ENCODE data around the gene NATD1.

DNA sequence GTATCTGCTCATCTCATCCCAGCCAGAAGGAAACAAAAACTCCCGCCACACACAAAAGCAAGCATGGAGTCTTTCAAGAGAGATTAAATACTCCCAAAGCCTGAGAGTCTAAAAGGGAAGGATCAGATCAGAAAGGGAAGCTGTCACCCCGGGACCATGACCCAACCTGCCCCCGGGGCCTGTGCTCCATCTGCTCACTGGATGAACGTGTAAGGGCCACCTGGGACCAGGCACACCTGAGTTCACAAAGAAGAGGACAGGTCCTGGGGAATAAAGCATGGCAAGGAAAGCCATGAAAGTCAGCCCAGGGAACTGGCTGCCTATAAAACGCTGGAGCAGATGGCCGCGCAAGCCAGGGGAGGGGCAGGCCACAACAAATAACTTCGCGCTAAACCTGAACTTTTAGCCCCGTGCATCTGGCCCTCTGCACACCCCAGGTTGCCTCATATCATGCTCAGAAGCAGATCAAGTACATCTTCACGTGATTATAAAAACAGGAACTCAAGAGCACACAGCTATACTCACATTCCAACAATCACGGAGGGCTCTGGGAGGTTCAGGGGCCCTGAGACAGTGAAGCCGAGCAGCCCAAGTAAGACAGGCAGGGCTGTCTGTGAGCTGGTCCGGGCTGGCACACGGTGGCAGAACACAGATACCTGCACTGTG, 42.7 kb downstream of the NATD1 start:
- TF ChIP-seq CTCF (IDR thresholded peaks at IDR 0.05) (no peak), POLR2AphosphoS5 (IDR thresholded peaks at IDR 0.05; ENCODE audit: insufficient read depth in 1 of 2, low read depth in 1 of 2) (no peak), POLR2A (IDR thresholded peaks at IDR 0.05) (no peak)
